Stimulated activated naive CD4-positive, alpha-beta T cell treated with Interleukin-2 at 50 U/mL for 16 hours (primary cell): Measurements from ENCODE around the gene CXCR2.
"Not testable (repeated sequence)": the region's sequence is repeated elsewhere in the genome, so short reads cannot be mapped to it uniquely, and the experiment has no call there.

ENCODE experiments used
- DNase-seq: peaks from one replicate; lab custom pipeline; 2025; lab: John Stamatoyannopoulos, UW

Gene CXCR2

GRCh38 chr2:218125626-218126080 lies at the start of gene CXCR2:
TSS of gene CXCR2 (plus strand) at chr2:218126028. CDS start at chr2:218134802, 8,774 bp downstream.
- no peak for DNase-seq

- DNase-seq, result no peak
Observed at GRCh38 chr2:218077464-218078216, 48.2 kb upstream of the CXCR2 start.

- DNase-seq, result no peak
Observed at GRCh38 chr2:218079943-218080913, 45.6 kb upstream of the CXCR2 start.

GRCh38 chr2:218081063-218081462 lies 44.8 kb upstream of the CXCR2 start:
- DNase-seq, result no peak

GRCh38 chr2:218081695-218082094 lies 44.1 kb upstream of the CXCR2 start:
- no peak for DNase-seq

GRCh38 chr2:218082586-218083351 lies 43.1 kb upstream of the CXCR2 start:
- DNase-seq, result no peak

- no peak for DNase-seq
Observed at GRCh38 chr2:218083352-218083676, 42.5 kb upstream of the CXCR2 start.

- no peak for DNase-seq
Observed at GRCh38 chr2:218086478-218086877, 39.4 kb upstream of the CXCR2 start.

- no peak for DNase-seq
Observed at GRCh38 chr2:218089259-218089658, 36.6 kb upstream of the CXCR2 start.

- DNase-seq, result no peak
Observed at GRCh38 chr2:218091746-218092145, 34.1 kb upstream of the CXCR2 start.

GRCh38 chr2:218093879-218094278 lies 31.9 kb upstream of the CXCR2 start:
- no peak for DNase-seq

- no peak for DNase-seq
Observed at GRCh38 chr2:218095853-218096252, 30.0 kb upstream of the CXCR2 start.

GRCh38 chr2:218097975-218098374 lies 27.9 kb upstream of the CXCR2 start:
- no peak for DNase-seq

GRCh38 chr2:218108834-218109233 lies 17.0 kb upstream of the CXCR2 start:
- not testable (repeated sequence) for DNase-seq

GRCh38 chr2:218121789-218122188 lies 4.0 kb upstream of the CXCR2 start:
- not testable (repeated sequence) for DNase-seq

- not testable (repeated sequence) for DNase-seq
Observed at GRCh38 chr2:218122286-218122685, 3.5 kb upstream of the CXCR2 start.

GRCh38 chr2:218123986-218124385 lies 1.8 kb upstream of the CXCR2 start:
- no peak for DNase-seq

GRCh38 chr2:218125095-218125494 lies 733 bp upstream of the CXCR2 start:
- DNase-seq, result no peak

- DNase-seq, result no peak
Observed at GRCh38 chr2:218127929-218128455, 2.2 kb downstream of the CXCR2 start.

- no peak for DNase-seq
Observed at GRCh38 chr2:218128781-218129457, 3.1 kb downstream of the CXCR2 start.

GRCh38 chr2:218129458-218130135 lies 3.8 kb downstream of the CXCR2 start:
- no peak for DNase-seq
